HG03520 (cell line): ENCODE measurements around the gene MOB2.

ENCODE experiments used
- ATAC-seq: cut with Tn5 transposase; IDR thresholded peaks from one replicate; pipeline ENCODE4 v1.9.1; 2021; ENCODE audit warnings: mild to moderate bottlenecking, moderate library complexity; ENCODE audit not compliant: unreplicated experiment

The MOB2 gene

GRCh38 chr11:1459219-1459575, 27.4 kb downstream of the MOB2 start:
- ATAC-seq, result no peak

- no peak for ATAC-seq
Measured at GRCh38 chr11:1458340-1459218, 28.0 kb downstream of the MOB2 start.

- no peak for ATAC-seq
Measured at GRCh38 chr11:1457856-1458255, 28.7 kb downstream of the MOB2 start.

GRCh38 chr11:1457326-1457680, 29.3 kb downstream of the MOB2 start:
- no peak for ATAC-seq

- ATAC-seq, result no peak
Measured at GRCh38 chr11:1456596-1457325, 29.8 kb downstream of the MOB2 start.

GRCh38 chr11:1456176-1456575, 30.4 kb downstream of the MOB2 start:
- no peak for ATAC-seq

- ATAC-seq, result no peak
Measured at GRCh38 chr11:1455763-1456060, 30.9 kb downstream of the MOB2 start.

GRCh38 chr11:1455032-1455762, 31.4 kb downstream of the MOB2 start:
- ATAC-seq, result no peak

- ATAC-seq, result no peak
Measured at GRCh38 chr11:1454576-1454975, 32.0 kb downstream of the MOB2 start.

- ATAC-seq, result no peak
Measured at GRCh38 chr11:1453611-1454034, 33.0 kb downstream of the MOB2 start.

GRCh38 chr11:1452744-1453143, 33.8 kb downstream of the MOB2 start:
- no peak for ATAC-seq

GRCh38 chr11:1451781-1452470, 34.7 kb downstream of the MOB2 start:
- no peak for ATAC-seq

GRCh38 chr11:1450949-1451710, 35.4 kb downstream of the MOB2 start:
- no peak for ATAC-seq

- no peak for ATAC-seq
Measured at GRCh38 chr11:1450344-1450875, 36.2 kb downstream of the MOB2 start.

GRCh38 chr11:1449490-1450243, 36.9 kb downstream of the MOB2 start:
- ATAC-seq, result no peak

- ATAC-seq, result no peak
Measured at GRCh38 chr11:1448882-1449281, 37.7 kb downstream of the MOB2 start.

- no peak for ATAC-seq
Measured at GRCh38 chr11:1447845-1448825, 38.4 kb downstream of the MOB2 start.

- no peak for ATAC-seq
Measured at GRCh38 chr11:1446623-1447022, 40.0 kb downstream of the MOB2 start.
